ENCODE results near the gene FAM228B.

DNA sequence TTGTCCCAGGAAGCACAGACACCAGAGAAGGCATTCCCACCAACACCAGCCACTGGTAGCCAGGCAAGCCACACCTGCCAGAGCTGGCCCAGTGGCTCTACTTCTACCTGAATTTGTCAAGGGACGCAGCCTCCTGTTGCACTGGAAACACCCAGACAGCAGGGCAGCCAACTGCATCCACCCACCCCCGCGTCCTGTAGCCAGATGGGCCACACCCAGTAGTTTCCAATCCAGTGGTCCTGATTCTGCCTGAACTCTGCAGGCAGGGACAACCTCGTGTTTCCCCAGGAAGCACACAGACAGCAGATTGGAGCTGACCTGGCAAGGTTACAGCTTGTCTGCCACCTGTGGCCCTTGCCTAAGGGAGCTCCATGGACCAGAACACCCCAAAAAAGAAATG is 18.4 kb upstream of the FAM228B start:
- TF ChIP-seq CTCF (IDR thresholded peaks at IDR 0.05), result no peak
- no peak for TF ChIP-seq POLR2AphosphoS5 (IDR thresholded peaks at IDR 0.05)
